SK-N-SH (cell line): Measurements from ENCODE around the gene FRAT2. TPM values are rescaled to one million over a fixed set of nuclear protein-coding genes. Genes with fewer than 3 reads are reported as not detected.

ENCODE experiments used
- CTCF ChIA-PET: fragments of 300-600, 350-600 bp; formaldehyde crosslinking; extraction: SDS; loops from one replicate; lab custom pipeline; 2021; lab: Yijun Ruan, JAX
- POLR2A ChIA-PET: fragments of 350-600 bp; sonication (Branson Sonifier 250); formaldehyde crosslinking; extraction: SDS; loops from one replicate; lab custom pipeline; 2020; ENCODE audit warnings: antibody characterized with exemption, inconsistent platforms; lab: Yijun Ruan, JAX
- DNase-seq: peaks from one replicate; pipeline ENCODE4 v3.0.0; 2012
- H2AFZ ChIP-seq: fragments of 200-600 bp; sonication (generic); 2 replicates; pipeline ENCODE4 v1.8.1; 2016; ENCODE audit warnings: antibody characterized with exemption, mild to moderate bottlenecking, low read depth
- H3F3A ChIP-seq: fragments of 200-600 bp; sonication (generic); replicated peaks from 2 replicates; pipeline ENCODE3; 2016; ENCODE audit warnings: antibody characterized with exemption, mild to moderate bottlenecking; ENCODE audit not compliant: insufficient read depth
- H3K27ac ChIP-seq, 2 experiments: fragments of 200-500 bp in 1 of 2; fragments of 200-600 bp in 1 of 2; sonication (Bioruptor generic) in 1 of 2; sonication (generic), shearing (Covaris generic) in 1 of 2; 2 replicates each; pipeline versions ENCODE4 v1.5.1 to v1.6.1; 2014 to 2016; ENCODE audit warnings: low read depth in 2 of 2, inconsistent platforms in 1 of 2, low read length in 1 of 2, mild to moderate bottlenecking in 1 of 2, mixed read lengths in 1 of 2
- H3K27me3 ChIP-seq: fragments of 200-600 bp; sonication (generic), shearing (Covaris generic); 2 replicates; pipeline ENCODE4 v1.6.1; 2016; ENCODE audit warnings: mixed run types; ENCODE audit not compliant: insufficient read depth
- H3K36me3 ChIP-seq, 2 experiments: fragments of 200-500 bp in 1 of 2; fragments of 200-600 bp in 1 of 2; sonication (Bioruptor generic) in 1 of 2; sonication (generic) in 1 of 2; replicated peaks in 1 of 2; 2 replicates each; pipeline versions ENCODE3 to v1.5.1; 2014 to 2016; ENCODE audit warnings: low read length in 1 of 2, mild to moderate bottlenecking in 1 of 2; ENCODE audit not compliant: insufficient read depth in 2 of 2, control insufficient read depth in 1 of 2
- H3K4me1 ChIP-seq, 2 experiments: fragments of 200-500 bp in 1 of 2; fragments of 200-600 bp in 1 of 2; sonication (Bioruptor generic) in 1 of 2; sonication (generic), shearing (Covaris generic) in 1 of 2; 2 replicates each; pipeline versions ENCODE4 v1.5.1 to v1.6.1; 2014 to 2016; ENCODE audit warnings: low read depth in 1 of 2, low read length in 1 of 2, mixed run types in 1 of 2; ENCODE audit not compliant: insufficient read depth in 2 of 2, control insufficient read depth in 1 of 2
- H3K4me2 ChIP-seq: fragments of 200-600 bp; sonication (generic), shearing (Covaris generic); 2 replicates; pipeline ENCODE4 v1.6.1; 2017; ENCODE audit warnings: mixed run types
- H3K4me3 ChIP-seq, 2 experiments: fragments of 200-500 bp in 1 of 2; fragments of 200-600 bp in 1 of 2; sonication (Bioruptor generic) in 1 of 2; sonication (generic), shearing (Covaris generic) in 1 of 2; 2 replicates each; pipeline versions ENCODE4 v1.5.1 to v1.8.1; 2014 to 2016; ENCODE audit warnings: low read depth in 2 of 2, inconsistent platforms in 1 of 2, low read length in 1 of 2, mild to moderate bottlenecking in 1 of 2, mixed read lengths in 1 of 2, moderate library complexity in 1 of 2
- H3K79me2 ChIP-seq: fragments of 200-600 bp; sonication (generic); 2 replicates; pipeline ENCODE4 v1.8.1; 2017; ENCODE audit warnings: mild to moderate bottlenecking; ENCODE audit not compliant: insufficient read depth
- H3K9ac ChIP-seq: fragments of 200-600 bp; sonication (generic); 2 replicates; pipeline ENCODE4 v1.6.1; 2017; ENCODE audit warnings: mixed run types
- H3K9me2 ChIP-seq: fragments of 200-600 bp; sonication (generic); 2 replicates; pipeline ENCODE4 v1.6.1; 2017; ENCODE audit warnings: mixed run types
- H3K9me3 ChIP-seq: fragments of 200-600 bp; sonication (generic); 2 replicates; pipeline ENCODE4 v1.6.1; 2017; ENCODE audit warnings: mixed run types, mild to moderate bottlenecking, moderate library complexity
- H4K20me1 ChIP-seq: fragments of 200-600 bp; sonication (generic); 2 replicates; pipeline ENCODE4 v1.6.1; 2017; ENCODE audit warnings: mild to moderate bottlenecking, mixed run types; ENCODE audit not compliant: insufficient read depth
- CHD2 ChIP-seq: fragments of 150-350 bp; IDR thresholded peaks from 2 replicates; pipeline ENCODE4 v1.6.1; 2018; ENCODE audit warnings: low read length; ENCODE audit not compliant: partially characterized antibody
- ELF1 ChIP-seq: IDR thresholded peaks from 2 replicates; pipeline ENCODE4 v1.4.0; 2012
- EP300 ChIP-seq, 2 experiments: IDR thresholded peaks; 2 replicates each; pipeline versions ENCODE4 v1.4.0 to v1.6.1; 2012; ENCODE audit warnings: borderline replicate concordance in 1 of 2, low read depth in 1 of 2, low read length in 1 of 2
- FOXJ3 ChIP-seq: sonication (generic); formaldehyde crosslinking; IDR thresholded peaks from 2 replicates; pipeline ENCODE4 v1.5.1; 2020; ENCODE audit warnings: mild to moderate bottlenecking, missing genetic modification reagents
- FOXM1 ChIP-seq: IDR thresholded peaks from 2 replicates; pipeline ENCODE4 v1.4.0; 2012; ENCODE audit warnings: low read depth, mild to moderate bottlenecking
- GATA2 ChIP-seq: sonication (generic); formaldehyde crosslinking; IDR thresholded peaks from 2 replicates; pipeline ENCODE4 v1.5.0; 2020; ENCODE audit warnings: mild to moderate bottlenecking, missing genetic modification reagents
- MAX ChIP-seq: IDR thresholded peaks from 2 replicates; pipeline ENCODE4 v1.4.0; 2012; ENCODE audit warnings: low read depth
- MEF2A ChIP-seq: IDR thresholded peaks from 2 replicates; pipeline ENCODE4 v1.4.0; 2012; ENCODE audit warnings: low read depth, borderline replicate concordance
- MXI1 ChIP-seq: IDR thresholded peaks from 2 replicates; pipeline ENCODE4 v1.6.1; 2012; ENCODE audit warnings: mild to moderate bottlenecking, low read depth, low read length, improper control_type of control experiment
- PBX3 ChIP-seq: IDR thresholded peaks from 2 replicates; pipeline ENCODE4; 2012
- RAD21 ChIP-seq: IDR thresholded peaks from 2 replicates; pipeline ENCODE4 v1.6.1; 2012; ENCODE audit warnings: mild to moderate bottlenecking, low read length
- RFX5 ChIP-seq: IDR thresholded peaks from 2 replicates; pipeline ENCODE4 v1.6.1; 2012; ENCODE audit warnings: mild to moderate bottlenecking, improper control_type of control experiment, low read length
- SIN3A ChIP-seq: IDR thresholded peaks from 2 replicates; pipeline ENCODE4 v1.6.1; 2012; ENCODE audit warnings: low read depth, mild to moderate bottlenecking, low read length, moderate library complexity, borderline replicate concordance
- TAF1 ChIP-seq: IDR thresholded peaks from 2 replicates; pipeline ENCODE4 v1.6.1; 2012; ENCODE audit warnings: low read depth, mild to moderate bottlenecking, low read length, moderate library complexity, borderline replicate concordance
- TCF12 ChIP-seq: IDR thresholded peaks from 2 replicates; pipeline ENCODE4 v1.4.0; 2012
- USF2 ChIP-seq: fragments of 150-350 bp; IDR thresholded peaks from 2 replicates; pipeline ENCODE4 v1.6.1; 2017; ENCODE audit warnings: antibody characterized with exemption, low read length, low read depth, borderline replicate concordance
- YY1 ChIP-seq: IDR thresholded peaks from 2 replicates; pipeline ENCODE4 v1.4.0; 2012; ENCODE audit warnings: low read depth, mild to moderate bottlenecking
- ZBTB33 ChIP-seq: IDR thresholded peaks from 2 replicates; pipeline ENCODE4 v1.4.0; 2012; ENCODE audit warnings: low read depth, borderline replicate concordance
- WGBS: methylation state at CpG from one replicate; pipeline ENCODE4 v1.1.6; 2017; ENCODE audit warnings: low lambda C conversion rate; 5-methylcytosine and 5-hydroxymethylcytosine counted together
- polyA plus RNA-seq, 3 experiments: library from polyadenylated mRNA; depleted of rRNA; stranded (reverse); fragments of >200 nt; gene quantifications; 2 replicates each; pipeline ENCODE4 v1.2.3, GENCODE V29; 2012

FRAT2 gene
- polyA plus RNA-seq, 1 of the 3 experiments (the other 2 are of a cell fraction), result 2.4 TPM

GRCh38 chr10:97356918-97357317 lies 22.4 kb upstream of the FRAT2 start:
- no peaks in the 10 kb centered on the region for H3K27me3 ChIP-seq
- H3K4me3 ChIP-seq, result no peak overlapping the region
- H3K9me3 ChIP-seq, result no peaks in the 10 kb centered on the region
- WGBS, result 100% methylated on average over 2 of the region's 7 CpGs
- H3K36me3 ChIP-seq, result peaks cover 14 to 55% of the 10 kb centered on the region in 2 experiments
- H3K9ac ChIP-seq, result no peak overlapping the region
- CTCF ChIA-PET, result interaction anchor here (0.8 to 3.4 kb wide), 3 partner anchors 22 to 98 kb away, joined by 3 to 21 read pairs (median 3); no protein-coding TSS in a partner anchor
- TF ChIP-seq GATA2 (CRISPR knock-in tag), result no peak
- TF ChIP-seq CHD2, result no peak
- TF ChIP-seq RAD21, result no peak
- TF ChIP-seq MAX, result no peak
- TF ChIP-seq FOXM1, result no peak
- no peak for TF ChIP-seq TCF12
- TF ChIP-seq RFX5, result no peak
- no peak for TF ChIP-seq USF2
- no peak for TF ChIP-seq FOXJ3 (CRISPR knock-in tag)
- TF ChIP-seq MEF2A, result no peak
- TF ChIP-seq SIN3A, result no peak
- TF ChIP-seq ZBTB33, result no peak
- TF ChIP-seq MXI1, result no peak
- no peak for TF ChIP-seq YY1
- TF ChIP-seq PBX3, result no peak
- no peak for TF ChIP-seq TAF1
- no peak for TF ChIP-seq ELF1
- no peak for TF ChIP-seq EP300 (IDR thresholded peaks at IDR 0.05; ENCODE audit: borderline replicate concordance in 1 of 2, low read depth in 1 of 2, low read length in 1 of 2)
- no peak for DNase-seq
- no peak overlapping the region; a peak in 1 of 4 replicates for H3K27ac ChIP-seq
- H3K79me2 ChIP-seq, result no peaks in the 10 kb centered on the region
- H3K4me1 ChIP-seq, result peaks cover 0 to 6% of the 10 kb centered on the region in 2 experiments; a peak in 1 of 4 replicates
- no peak overlapping the region for H2AFZ ChIP-seq
- H4K20me1 ChIP-seq, result no peaks in the 10 kb centered on the region
- POLR2A ChIA-PET, result interaction anchor here (1.1 kb wide), 1 partner anchor 96 kb away, joined by 3 read pairs; no protein-coding TSS in a partner anchor
- no peak overlapping the region for H3K4me2 ChIP-seq
- no peaks in the 10 kb centered on the region for H3K9me2 ChIP-seq
- peaks cover 4% of the 10 kb centered on the region for H3F3A ChIP-seq
